A673 (cell line): ENCODE results near the gene ACIN1. TPM values are rescaled to one million over a fixed set of nuclear protein-coding genes. Genes with fewer than 3 reads are reported as not detected.

Source experiments
- BruUV-seq: library from RNA; stranded (reverse); fragments of 400-500 nt; replicated peaks from 2 replicates; lab custom pipeline; 2021; lab: Mats Ljungman, UMichigan
- CTCF ChIA-PET: fragments of 300-600 bp; sonication (Branson Sonifier 250); formaldehyde crosslinking; loops from one replicate; lab custom pipeline; 2022; ENCODE audit warnings: antibody characterized with exemption; lab: Charles Lee
- POLR2A ChIA-PET: fragments of 300-600 bp; sonication (Branson Sonifier 250); formaldehyde crosslinking; loops from one replicate; lab custom pipeline; 2022; ENCODE audit warnings: antibody characterized with exemption; ENCODE audit not compliant: low non-redundant PET; lab: Charles Lee
- DNase-seq: peaks from one replicate; pipeline ENCODE4 v3.0.0-alpha.2; 2015; ENCODE audit warnings: low spot score
- H3K27ac ChIP-seq: fragments of 200-600 bp; sonication (generic); 2 replicates; pipeline ENCODE4 v1.5.1; 2016; ENCODE audit warnings: mixed run types, low read depth, mild to moderate bottlenecking, mixed read lengths, antibody characterized with exemption, low read length; ENCODE audit not compliant: poor library complexity, severe bottlenecking
- H3K27me3 ChIP-seq: fragments of 200-600 bp; sonication (generic); replicated peaks from 2 replicates; pipeline ENCODE4 v1.6.1; 2017; ENCODE audit warnings: mixed run types, low read depth, mild to moderate bottlenecking, mixed read lengths, antibody characterized with exemption, low read length; ENCODE audit not compliant: insufficient read depth, poor library complexity
- H3K36me3 ChIP-seq: fragments of 200-600 bp; sonication (generic); 2 replicates; pipeline ENCODE4 v1.6.1; 2016; ENCODE audit warnings: mixed run types, mild to moderate bottlenecking, mixed read lengths, antibody characterized with exemption, low read length; ENCODE audit not compliant: insufficient read depth, poor library complexity, severe bottlenecking
- H3K4me1 ChIP-seq: fragments of 200-600 bp; sonication (generic); 2 replicates; pipeline ENCODE4 v1.6.1; 2017; ENCODE audit warnings: mixed run types, mild to moderate bottlenecking, mixed read lengths, antibody characterized with exemption, low read length; ENCODE audit not compliant: insufficient read depth, poor library complexity, severe bottlenecking
- H3K4me3 ChIP-seq: fragments of 200-600 bp; sonication (generic); 2 replicates; pipeline ENCODE4 v1.5.1; 2016; ENCODE audit warnings: low read depth, mixed run types, mild to moderate bottlenecking, mixed read lengths, low read length; ENCODE audit not compliant: poor library complexity, severe bottlenecking
- H3K9me3 ChIP-seq: fragments of 200-600 bp; sonication (generic); 2 replicates; pipeline ENCODE4 v1.6.1; 2016; ENCODE audit warnings: mixed run types, low read depth, mild to moderate bottlenecking, mixed read lengths, antibody characterized with exemption, low read length; ENCODE audit not compliant: poor library complexity, severe bottlenecking
- EZH2 ChIP-seq: fragments of 200-600 bp; sonication (generic); IDR thresholded peaks from 2 replicates; pipeline ENCODE4 v1.6.1; 2017; ENCODE audit warnings: borderline replicate concordance, low read depth, mild to moderate bottlenecking, mixed read lengths, antibody characterized with exemption, low read length; ENCODE audit not compliant: poor library complexity, severe bottlenecking
- intact Hi-C: fragments of 100-400 bp; cut with micrococcal nuclease; formaldehyde crosslinking; loops from one replicate; pipeline ENCODE4 v1.10.0; 2022; ENCODE audit not compliant: unreplicated experiment
- total RNA-seq: library from RNA; stranded (reverse); gene quantifications from 2 replicates; pipeline ENCODE4 v1.2.3, GENCODE V29; 2021
- TF ChIP-seq, protein P1 (sequence below): fragments of 300-800, 200-600 bp; sonication (generic); conservative IDR thresholded peaks from 2 replicates; pipeline ENCODE4 v1.5.1; 2017; ENCODE audit warnings: low read depth, mild to moderate bottlenecking, antibody characterized with exemption, low read length, moderate library complexity, mixed read lengths

Gene ACIN1
- total RNA-seq, 1 experiment from 2014 or later = 339 TPM

DNA sequence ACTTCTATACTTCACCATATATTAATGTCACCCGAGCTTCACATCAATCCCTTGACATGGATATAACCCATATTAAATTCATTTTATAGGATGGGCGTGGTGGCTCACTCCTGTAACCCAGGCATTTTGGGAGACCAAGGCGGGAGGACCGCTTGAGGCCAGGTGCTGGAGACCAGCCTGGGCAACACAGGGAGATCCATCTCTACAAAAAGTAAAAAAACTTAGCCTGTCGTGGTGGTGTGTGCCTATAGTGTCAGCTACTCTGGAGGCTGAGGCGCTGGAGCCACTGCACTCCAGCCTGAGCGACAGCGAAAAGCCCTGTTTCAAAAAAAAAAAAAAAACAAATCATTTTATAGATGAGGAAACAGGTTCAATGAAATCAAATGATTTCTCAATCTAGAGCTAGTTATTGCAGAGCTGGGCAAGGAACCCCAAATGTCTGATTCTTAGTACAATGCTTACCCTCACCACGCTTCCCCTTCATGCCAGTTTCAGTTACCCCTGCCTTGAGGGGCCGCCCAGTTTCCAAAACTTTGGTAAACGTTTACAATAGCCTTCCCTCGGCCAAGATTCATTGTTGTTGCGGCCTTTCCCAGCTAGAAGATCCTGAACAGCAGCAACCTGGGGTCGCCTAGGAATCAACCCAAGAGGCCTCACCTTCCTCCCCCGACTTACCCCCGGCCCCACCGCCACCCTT lies 61.0 kb downstream of the ACIN1 start:
- peak; percentile 30 for DNase-seq
- no peak for TF ChIP-seq EZH2
- TF ChIP-seq, protein P1, sequence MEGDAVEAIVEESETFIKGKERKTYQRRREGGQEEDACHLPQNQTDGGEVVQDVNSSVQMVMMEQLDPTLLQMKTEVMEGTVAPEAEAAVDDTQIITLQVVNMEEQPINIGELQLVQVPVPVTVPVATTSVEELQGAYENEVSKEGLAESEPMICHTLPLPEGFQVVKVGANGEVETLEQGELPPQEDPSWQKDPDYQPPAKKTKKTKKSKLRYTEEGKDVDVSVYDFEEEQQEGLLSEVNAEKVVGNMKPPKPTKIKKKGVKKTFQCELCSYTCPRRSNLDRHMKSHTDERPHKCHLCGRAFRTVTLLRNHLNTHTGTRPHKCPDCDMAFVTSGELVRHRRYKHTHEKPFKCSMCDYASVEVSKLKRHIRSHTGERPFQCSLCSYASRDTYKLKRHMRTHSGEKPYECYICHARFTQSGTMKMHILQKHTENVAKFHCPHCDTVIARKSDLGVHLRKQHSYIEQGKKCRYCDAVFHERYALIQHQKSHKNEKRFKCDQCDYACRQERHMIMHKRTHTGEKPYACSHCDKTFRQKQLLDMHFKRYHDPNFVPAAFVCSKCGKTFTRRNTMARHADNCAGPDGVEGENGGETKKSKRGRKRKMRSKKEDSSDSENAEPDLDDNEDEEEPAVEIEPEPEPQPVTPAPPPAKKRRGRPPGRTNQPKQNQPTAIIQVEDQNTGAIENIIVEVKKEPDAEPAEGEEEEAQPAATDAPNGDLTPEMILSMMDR = no peak
- H3K4me1 ChIP-seq = peaks cover 24% of the 10 kb centered on the region
- H3K9me3 ChIP-seq = no peaks in the 10 kb centered on the region
- ChIA-PET POLR2A (interaction anchor here (0.6 kb wide), 1 partner anchor 445 kb away, joined by 4 read pairs; no protein-coding TSS in a partner anchor), CTCF (no interaction called here)
- peak overlapping the region; percentile 98 for H3K27ac ChIP-seq
- no peaks in the 10 kb centered on the region for H3K27me3 ChIP-seq
- peak overlapping the region; percentile 87 for H3K4me3 ChIP-seq
- intact Hi-C loops = loop anchor here (1.0 kb wide), 1 partner anchor 27 kb away; no protein-coding TSS in a partner anchor
- BruUV-seq = TSS peak; percentile 75
- peaks cover 42% of the 10 kb centered on the region for H3K36me3 ChIP-seq

DNA sequence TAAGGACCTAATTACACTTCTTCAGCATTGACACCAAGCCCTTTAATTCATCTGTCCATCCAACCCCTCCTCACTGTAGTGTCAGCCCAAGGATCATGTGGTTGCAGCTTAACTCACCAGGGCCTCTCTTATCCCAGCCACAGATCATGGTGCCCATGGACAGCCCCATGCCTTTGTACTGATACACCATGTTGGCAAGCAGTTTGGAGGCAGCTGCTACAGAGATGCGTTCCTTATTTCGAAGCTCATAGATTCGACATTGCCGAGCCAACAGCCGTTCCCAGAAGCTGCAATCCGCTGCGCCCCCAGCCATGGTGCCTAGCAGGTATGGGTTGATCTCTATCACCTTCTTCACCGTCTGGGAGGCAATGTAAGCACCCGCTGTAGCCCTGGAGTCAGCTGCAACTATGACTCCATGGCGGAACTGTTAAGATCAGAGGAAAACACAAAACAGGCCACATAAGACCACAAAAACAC lies 61.6 kb downstream of the ACIN1 start:
- Histone ChIP-seq H3K4me3 (peak overlapping the region; percentile 87), H3K4me1 (peaks cover 30% of the 10 kb centered on the region), H3K36me3 (peaks cover 49% of the 10 kb centered on the region), H3K27me3 (no peaks in the 10 kb centered on the region), H3K9me3 (no peaks in the 10 kb centered on the region), H3K27ac (peak overlapping the region; percentile 98)
- intact Hi-C loops = no loop called here
- no TSS peak for BruUV-seq
- POLR2A ChIA-PET = interaction anchor here (0.6 kb wide), 1 partner anchor 444 kb away, joined by 4 read pairs; no protein-coding TSS in a partner anchor
- CTCF ChIA-PET = no interaction called here
- DNase-seq = no peak
- TF ChIP-seq, protein P1 = no peak
- TF ChIP-seq EZH2 = no peak

DNA sequence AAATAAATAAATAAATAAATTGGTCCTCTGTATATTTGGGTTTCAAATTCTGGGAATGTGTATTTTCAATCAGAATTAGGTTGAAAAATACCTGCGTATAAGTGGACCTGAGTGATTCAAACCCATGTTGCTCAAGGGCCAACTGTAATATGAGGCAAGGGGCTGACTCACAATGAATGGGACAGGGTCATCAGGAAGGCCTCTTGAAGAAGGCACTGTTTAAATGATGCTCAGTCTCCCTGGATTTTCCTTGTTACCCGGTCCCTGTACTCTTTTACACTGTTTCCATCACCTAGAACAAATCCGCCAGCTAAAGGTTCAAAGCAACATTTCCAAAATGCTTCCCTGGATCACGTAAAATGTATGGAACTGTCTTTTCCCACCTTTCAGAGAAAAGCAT lies 64.0 kb downstream of the ACIN1 start:
- DNase-seq = no peak
- TSS peak; percentile 15 for BruUV-seq
- Histone ChIP-seq H3K27ac (peak overlapping the region; percentile 20), H3K4me3 (no peak overlapping the region), H3K36me3 (peaks cover 64% of the 10 kb centered on the region), H3K4me1 (peaks cover 44% of the 10 kb centered on the region), H3K27me3 (no peaks in the 10 kb centered on the region), H3K9me3 (no peaks in the 10 kb centered on the region)
- ChIA-PET CTCF (no interaction called here), POLR2A (no interaction called here)
- intact Hi-C loops = no loop called here
- TF ChIP-seq, protein P1 = no peak
- no peak for TF ChIP-seq EZH2
